ENCODE measurements around the gene ZNF625. TPM values are rescaled to one million over a fixed set of nuclear protein-coding genes. Genes with fewer than 3 reads are reported as not detected.

ZNF625 gene
- total RNA-seq, 1 experiment from 2014 or later: 30.7 TPM

DNA sequence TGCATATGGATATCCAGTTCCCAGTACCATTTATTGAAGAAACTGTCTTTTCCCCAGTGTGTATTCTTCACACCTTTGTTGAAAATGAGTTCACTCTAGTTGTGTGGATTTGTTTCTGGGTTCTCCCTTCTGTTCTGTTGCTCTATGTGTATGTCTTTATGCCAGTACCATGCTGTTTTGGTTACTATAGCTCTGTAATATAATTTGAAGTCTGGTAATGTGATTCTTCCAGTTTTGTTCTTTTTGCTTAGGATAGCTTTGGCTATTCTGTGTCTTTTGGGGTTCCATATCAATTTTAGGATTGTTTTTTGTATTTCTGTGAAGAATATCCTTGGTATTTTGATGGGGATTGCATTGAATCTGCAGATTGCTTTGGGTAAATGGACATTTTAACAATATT is 41.6 kb upstream of the ZNF625 start:
- Histone ChIP-seq H4K5ac (ENCODE audit: insufficient read length, low read depth, low read length) (no peak overlapping the region), H3K18ac (ENCODE audit: insufficient read length, low read depth, low read length) (no peak overlapping the region), H3K9me3 (ENCODE audit: control insufficient read depth, low read depth, low read length) (no peaks in the 10 kb centered on the region), H3K23me2 (ENCODE audit: insufficient read length, low read depth, low read length, poor library complexity, severe bottlenecking) (peaks cover 3% of the 10 kb centered on the region), H3K79me2 (ENCODE audit: insufficient read depth, low read length) (no peaks in the 10 kb centered on the region), H2BK120ac (ENCODE audit: low read depth, low read length, poor library complexity, severe bottlenecking) (no peak overlapping the region), H4K8ac (replicated peaks; ENCODE audit: insufficient read length, low read depth, low read length) (no peak overlapping the region), H3K56ac (ENCODE audit: insufficient read length, low read depth, low read length) (no peak overlapping the region), H4K91ac (ENCODE audit: insufficient read length, low read depth, low read length) (no peak overlapping the region), H2BK12ac (ENCODE audit: insufficient read length, low read depth, low read length) (no peak overlapping the region), H4K20me1 (ENCODE audit: control insufficient read depth, insufficient read depth, insufficient read length) (no peaks in the 10 kb centered on the region), H2BK15ac (ENCODE audit: low read depth, low read length) (no peak overlapping the region), H3K9ac (ENCODE audit: extremely low read depth, insufficient read length, low read length) (no peak overlapping the region), H2BK20ac (ENCODE audit: low read depth, low read length, poor library complexity, severe bottlenecking) (no peak overlapping the region), H3K27ac (ENCODE audit: insufficient read length, low read depth, low read length) (no peak overlapping the region), H2BK5ac (ENCODE audit: insufficient read length, low read length) (no peak overlapping the region), H3K14ac (ENCODE audit: insufficient read depth, low read length) (no peak overlapping the region), H3K4me1 (ENCODE audit: insufficient read depth, low read length) (no peaks in the 10 kb centered on the region), H3K4me2 (ENCODE audit: insufficient read depth, insufficient read length, low read length) (no peak overlapping the region), H3K27me3 (ENCODE audit: insufficient read depth, low read length) (no peaks in the 10 kb centered on the region), H3K4ac (ENCODE audit: low read depth, low read length) (no peak overlapping the region), H3K79me1 (ENCODE audit: insufficient read depth, low read depth, low read length, poor library complexity, severe bottlenecking) (no peaks in the 10 kb centered on the region), H2AFZ (ENCODE audit: low read length) (no peak overlapping the region), H3K23ac (ENCODE audit: insufficient read length, low read depth, low read length) (no peak overlapping the region), H2AK5ac (ENCODE audit: insufficient read length, low read length) (no peak overlapping the region), H3T11ph (ENCODE audit: low read length) (no peak overlapping the region)
- H3K36me3 Mint-ChIP-seq (ENCODE audit: insufficient read depth in 1 of 3, low read depth in 3 of 3): peaks cover 33 to 35% (median 34%) of the 10 kb centered on the region in 3 experiments
- H3K27me3 Mint-ChIP-seq (ENCODE audit: low read depth): no peaks in the 10 kb centered on the region; the same call in 1 of the 2 replicates
- no peak for TF ChIP-seq CTCF (conservative IDR thresholded peaks at IDR 0.05)
- H3K27ac Mint-ChIP-seq: no peak overlapping the region
- no peak for DNase-seq
- H3K4me3 Mint-ChIP-seq: no peak overlapping the region
- H3K4me1 Mint-ChIP-seq: no peaks in the 10 kb centered on the region
- peaks cover 63 to 77% of the 10 kb centered on the region in 2 experiments for H3K9me3 Mint-ChIP-seq
